Measurements from ENCODE around the gene GDPD5.

GDPD5 gene

DNA sequence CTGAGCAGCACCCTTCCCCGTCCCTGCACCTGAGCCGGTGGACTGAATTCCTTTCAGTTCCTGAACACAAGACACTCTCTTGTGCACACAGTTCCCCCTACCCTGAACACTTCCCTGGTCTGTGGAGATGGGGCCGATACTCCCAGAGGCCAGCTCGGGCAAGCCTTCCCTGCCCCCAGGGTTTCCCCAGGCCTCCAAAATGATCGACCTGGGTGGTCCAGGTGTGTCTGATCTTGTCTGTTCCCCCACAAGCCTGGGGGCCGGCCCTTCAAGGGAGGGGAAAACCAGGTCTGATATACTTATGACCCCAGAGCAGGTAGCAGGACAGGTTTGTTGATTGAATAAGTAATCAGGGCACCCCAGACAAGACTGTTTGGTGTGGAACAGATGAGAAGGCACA is 52.1 kb downstream of the GDPD5 start:
- no peak for ATAC-seq
- DNase-seq, result no peak

DNA sequence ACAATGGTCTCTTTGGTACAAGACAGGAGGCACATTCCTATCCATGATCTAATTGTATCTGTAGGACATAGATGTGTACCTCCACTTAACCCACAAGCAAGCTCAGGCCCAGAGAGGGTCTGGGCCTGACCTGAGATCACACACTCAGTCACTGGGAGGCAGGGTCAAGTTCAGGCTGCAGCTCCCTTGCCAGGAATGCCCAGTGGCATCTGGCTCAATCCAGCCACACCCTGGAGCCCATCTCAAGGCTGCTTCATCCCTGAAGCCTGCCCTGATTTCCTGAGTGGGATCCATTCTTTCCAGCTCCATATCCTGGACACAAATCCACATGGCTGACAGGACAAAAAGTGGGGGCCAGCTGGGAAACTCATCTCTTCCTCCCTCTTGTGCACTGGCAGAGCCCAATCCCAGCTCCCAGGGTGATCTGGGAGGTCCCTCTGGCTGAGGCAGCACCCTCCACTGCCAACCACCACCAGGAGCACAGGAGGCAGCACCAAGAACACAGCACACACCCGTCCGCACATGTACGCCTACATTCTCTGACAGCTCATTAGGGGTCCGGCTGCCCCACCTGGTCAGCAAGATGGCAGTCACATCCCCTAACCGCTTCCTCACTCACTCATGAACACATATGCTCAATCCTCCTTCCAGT is 53.5 kb downstream of the GDPD5 start:
- ATAC-seq, result no peak

GRCh38 chr11:75471176-75471973 is 54.4 kb downstream of the GDPD5 start:
- DNase-seq (no peak), ATAC-seq (no peak)

More for the DNA sequence above, 53.5 kb downstream of the GDPD5 start:
- no peak for DNase-seq

- no peak for DNase-seq
Observed at GRCh38 chr11:75470476-75471080, 55.2 kb downstream of the GDPD5 start.

DNA sequence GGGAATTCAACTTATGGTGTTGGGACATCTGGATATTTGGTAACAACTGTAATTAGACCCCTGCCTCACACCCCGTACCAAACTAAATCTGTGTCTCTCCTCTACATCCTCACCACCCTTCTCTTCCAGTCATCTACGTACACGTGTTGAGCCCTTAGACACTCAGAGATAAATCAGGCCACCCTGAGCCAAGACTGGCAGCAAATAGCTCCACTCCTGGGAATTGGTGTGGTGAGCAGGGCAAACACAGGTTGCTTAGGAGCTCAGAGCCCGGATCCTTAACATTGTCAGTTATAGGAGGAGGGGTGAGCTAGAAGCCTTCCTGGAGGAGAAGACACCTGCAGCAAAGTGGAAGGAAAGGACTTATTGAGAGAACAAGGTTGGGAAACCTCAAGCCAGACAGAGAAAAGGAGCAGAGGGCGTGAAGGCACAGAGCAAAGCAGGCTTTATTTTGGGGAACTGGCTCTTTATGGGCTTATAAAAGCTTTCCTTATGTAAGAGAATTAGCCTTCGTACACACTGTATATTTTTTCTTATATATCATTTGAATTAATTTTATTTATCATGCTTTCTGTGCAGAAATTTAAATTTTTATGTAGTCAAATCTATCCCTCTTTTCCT is 55.8 kb downstream of the GDPD5 start:
- no peak for DNase-seq

More at GRCh38 chr11:75470476-75471080, 55.2 kb downstream of the GDPD5 start:
- ATAC-seq, result no peak

DNA sequence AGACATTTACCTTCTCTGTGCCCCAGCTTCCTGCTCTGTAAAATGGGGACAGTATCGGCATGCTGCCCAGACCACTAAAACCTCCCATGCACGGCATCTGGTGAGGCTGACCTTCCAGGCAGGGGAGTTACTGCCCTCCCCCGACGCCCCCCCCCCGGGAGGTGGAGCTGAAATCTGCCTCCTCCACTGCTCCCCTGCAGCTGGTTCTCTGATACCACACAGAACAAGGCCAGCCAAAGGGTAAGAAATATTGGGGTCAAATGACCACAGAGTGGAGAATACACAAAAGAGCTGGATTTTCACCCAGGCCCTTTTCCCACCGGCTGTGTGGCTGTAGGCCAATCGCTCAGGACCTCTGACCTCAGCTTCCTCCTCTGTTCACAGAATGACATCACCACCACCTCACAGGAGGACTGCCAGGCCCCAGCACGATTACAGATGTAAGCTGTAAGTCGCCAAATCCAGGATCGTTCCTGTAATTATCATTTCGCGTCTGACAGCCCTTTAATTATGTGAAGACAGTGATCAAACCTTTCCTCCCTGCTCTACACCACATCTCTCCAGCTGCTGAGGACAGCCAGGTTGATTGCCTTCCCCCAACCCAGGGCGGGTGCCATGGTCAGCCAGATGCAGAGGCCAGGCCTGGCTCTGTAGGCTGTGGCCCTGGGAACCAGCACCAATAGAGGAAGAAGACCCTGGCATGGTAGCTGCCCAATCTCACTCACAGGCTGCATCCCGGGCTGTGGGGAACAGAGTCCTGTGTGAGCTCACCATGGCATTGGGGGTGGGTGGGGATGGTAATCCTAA is 57.0 kb downstream of the GDPD5 start:
- no peak for DNase-seq

More for the DNA sequence above, 55.8 kb downstream of the GDPD5 start:
- ATAC-seq, result no peak

DNA sequence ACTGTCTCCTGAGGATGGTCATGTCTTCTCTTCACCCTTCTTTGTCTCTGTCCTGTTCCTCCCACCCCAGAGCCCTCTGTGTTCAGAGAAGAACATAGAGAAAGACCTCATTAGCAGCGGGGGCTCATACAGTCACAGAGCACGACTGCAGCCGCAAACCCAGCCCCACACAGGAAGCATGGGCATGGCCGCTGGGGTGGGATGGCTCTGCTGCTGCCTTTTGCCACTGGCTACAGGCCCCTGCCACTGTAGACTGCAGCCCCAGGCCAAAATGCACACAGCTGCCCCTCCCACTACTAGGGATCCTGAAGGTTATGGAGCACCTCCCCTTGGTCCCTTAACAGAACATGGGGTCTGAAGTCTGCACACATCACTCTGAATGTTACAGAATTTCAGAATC is 57.9 kb downstream of the GDPD5 start:
- DNase-seq (no peak), ATAC-seq (no peak)

More for the DNA sequence above, 57.0 kb downstream of the GDPD5 start:
- no peak for ATAC-seq

DNA sequence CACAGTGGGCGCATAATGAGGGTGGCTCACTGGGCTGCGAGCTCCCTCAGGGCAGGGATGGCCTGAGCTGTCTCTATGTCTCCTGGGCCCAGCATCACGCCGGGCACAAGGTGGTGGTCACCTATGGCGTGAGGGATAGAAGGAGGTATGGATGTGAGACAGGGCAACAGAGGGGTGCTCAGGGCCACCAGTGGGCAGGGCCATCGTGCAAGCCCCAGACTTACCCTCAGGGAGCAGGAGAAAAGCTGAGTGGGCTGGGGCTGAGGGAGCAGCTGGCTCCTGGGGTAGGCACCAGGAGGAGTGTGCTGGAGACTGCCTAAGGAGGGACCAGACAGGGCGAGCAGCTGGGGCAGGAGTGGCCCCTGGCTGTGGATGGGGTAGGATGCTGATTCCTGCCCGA is 58.4 kb downstream of the GDPD5 start:
- ATAC-seq (no peak), DNase-seq (no peak)

DNA sequence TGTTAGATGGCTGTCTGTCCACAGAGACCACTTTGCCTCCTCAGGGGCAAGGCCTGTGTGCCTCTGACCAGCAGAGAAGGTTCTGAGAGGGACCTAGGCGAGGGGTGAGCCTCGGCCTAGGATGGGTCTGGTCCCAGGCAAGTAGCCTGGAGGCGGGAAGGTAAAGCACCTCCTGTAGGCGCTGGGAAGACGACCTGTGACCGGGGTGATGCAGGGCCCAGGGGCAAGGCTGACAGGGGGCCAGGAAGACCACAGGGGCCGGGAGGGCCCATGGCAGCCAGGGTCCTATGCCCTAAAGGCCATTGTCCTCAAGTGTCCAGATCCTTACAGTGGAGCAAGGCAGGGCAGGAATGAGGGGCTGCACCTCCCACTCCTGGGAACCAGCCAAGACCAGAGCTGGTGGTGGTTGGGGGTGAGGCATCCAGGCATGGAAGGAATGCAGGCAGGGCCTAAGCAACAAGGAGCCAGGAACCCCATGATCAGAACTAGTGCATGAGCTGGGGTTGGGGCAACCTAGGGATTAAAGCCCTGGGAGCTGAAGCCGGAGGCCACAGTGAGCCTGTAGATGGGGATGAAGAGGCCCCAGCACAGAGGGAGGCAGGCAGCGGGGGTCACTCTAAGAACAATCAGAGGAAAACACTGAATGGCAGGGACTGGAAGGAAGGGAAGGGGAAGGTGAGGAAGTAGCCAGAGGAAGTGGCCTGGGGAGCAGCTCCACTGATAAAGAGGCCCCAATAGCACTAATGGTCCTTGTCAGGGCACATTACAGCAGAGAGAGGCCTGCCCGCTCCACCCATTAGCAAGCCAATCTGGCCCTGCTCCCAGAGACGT is 59.8 kb downstream of the GDPD5 start:
- no peak for DNase-seq

DNA sequence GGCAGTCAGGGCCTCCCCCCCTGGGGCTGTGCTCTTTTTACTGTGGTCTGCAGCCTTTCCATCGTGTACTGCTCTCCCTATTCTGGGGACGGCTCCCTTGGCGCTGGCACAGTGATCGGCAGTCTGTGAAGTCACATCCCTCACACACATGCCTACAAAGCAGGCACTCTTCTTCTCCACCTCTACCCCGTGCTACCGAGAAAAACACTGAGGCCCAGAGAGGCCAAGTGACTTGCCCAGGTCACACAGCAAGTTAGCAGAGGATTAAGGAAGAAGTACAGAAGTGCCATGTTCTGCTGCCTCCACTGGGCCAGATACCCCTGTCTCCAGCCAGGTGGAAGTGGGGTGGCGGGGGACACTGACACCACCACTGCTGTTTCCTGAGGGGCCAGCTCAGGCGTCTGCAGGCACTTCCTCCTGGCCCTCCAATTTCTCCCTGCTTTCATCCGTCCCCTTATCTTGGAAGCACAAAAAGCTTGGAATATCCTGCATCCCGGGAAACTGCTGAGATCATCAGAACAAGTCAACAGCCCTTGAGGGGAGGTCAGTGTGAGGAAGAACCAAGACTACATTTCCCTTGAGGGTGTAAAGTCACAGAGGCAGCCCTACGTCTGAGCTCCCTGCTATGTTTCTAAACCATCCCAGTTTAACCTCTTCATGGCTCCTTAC is 62.5 kb downstream of the GDPD5 start:
- no peak for DNase-seq
- ATAC-seq, result no peak

More for the DNA sequence above, 59.8 kb downstream of the GDPD5 start:
- ATAC-seq, result no peak

DNA sequence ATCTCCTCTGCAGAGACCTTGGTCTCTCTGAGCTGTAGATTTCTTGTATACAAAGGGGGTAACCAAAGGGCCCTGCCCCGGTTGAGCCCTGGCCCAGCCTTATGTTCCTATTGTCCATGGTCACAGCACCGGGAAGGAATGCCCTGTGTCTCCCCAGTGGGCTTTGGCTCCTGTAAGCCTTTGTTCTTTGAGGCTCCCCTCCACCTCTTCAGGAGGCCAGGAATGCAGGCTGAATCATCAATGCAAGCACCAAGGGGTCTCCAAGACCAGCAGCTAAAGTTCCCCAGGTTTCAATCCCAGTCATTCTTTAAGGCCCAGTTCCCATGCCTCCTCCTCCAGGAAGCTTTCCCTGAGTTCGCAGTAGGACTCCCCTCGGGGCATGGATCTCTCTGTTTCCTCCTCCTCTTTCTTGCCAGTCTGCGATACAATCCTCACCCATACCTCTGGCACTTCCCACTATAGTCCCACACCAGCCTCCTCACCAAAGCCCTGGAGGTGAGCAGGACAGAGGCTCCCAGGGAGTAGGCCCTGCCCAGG is 63.6 kb downstream of the GDPD5 start:
- no peak for ATAC-seq
- DNase-seq, result no peak

DNA sequence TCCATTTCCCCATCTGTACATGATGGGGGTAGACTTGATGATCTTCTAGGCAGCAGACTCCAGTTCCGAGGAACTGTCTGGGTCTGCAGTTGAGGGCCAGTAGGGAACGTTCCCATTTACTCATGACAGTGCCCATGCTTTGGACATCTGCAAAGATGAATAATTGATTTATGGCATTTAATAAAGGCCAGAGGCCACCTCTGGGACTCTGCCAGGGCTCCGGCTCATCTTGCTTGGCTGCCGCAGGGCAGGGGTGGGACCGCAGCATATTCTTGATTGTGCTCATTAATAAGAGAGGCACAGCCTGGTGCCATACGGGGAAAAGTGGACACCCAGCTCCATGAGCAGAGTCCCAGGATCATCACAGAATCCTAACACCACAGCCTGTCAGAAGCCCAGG is 64.6 kb downstream of the GDPD5 start:
- ATAC-seq (no peak), DNase-seq (no peak)

GRCh38 chr11:75456596-75457183 is 69.1 kb downstream of the GDPD5 start:
- no peak for DNase-seq
- no peak for ATAC-seq

- no peak for ATAC-seq
- no peak for DNase-seq
Observed at GRCh38 chr11:75454987-75455386, 70.8 kb downstream of the GDPD5 start.

DNA sequence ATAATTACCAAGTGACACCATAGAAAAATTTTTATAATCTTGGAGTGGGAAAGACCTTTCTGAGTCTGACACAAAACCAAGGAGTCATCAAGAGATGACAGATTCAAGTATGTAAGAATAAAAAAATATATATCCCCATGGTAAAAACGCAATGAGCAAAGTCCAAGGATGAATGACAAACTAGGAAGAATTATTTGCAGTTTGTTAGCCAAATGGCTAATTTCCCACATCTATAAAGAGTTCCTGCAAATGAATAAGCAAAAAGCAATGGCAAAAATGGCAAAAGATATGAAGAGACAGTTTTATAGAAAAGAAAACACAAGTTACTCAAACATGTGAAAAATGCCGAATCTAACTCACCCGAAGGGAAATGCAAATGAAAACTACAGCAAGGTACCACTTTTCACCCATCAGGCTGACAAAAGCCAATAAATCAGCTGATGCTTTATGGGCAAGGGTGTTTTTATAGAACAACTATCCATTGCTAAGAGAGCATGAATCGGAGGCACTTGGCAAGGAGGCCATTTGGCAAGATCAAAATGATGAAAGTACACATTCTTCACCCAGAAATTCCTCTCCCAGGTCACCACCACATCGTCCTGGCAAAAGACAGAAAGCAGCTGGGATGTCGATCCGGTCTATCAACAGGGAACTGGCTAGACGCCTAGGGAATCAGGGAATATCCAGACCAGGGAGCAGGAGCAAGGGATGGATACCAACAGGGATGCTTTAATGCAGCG is 71.7 kb downstream of the GDPD5 start:
- ATAC-seq, result no peak
- no peak for DNase-seq

DNA sequence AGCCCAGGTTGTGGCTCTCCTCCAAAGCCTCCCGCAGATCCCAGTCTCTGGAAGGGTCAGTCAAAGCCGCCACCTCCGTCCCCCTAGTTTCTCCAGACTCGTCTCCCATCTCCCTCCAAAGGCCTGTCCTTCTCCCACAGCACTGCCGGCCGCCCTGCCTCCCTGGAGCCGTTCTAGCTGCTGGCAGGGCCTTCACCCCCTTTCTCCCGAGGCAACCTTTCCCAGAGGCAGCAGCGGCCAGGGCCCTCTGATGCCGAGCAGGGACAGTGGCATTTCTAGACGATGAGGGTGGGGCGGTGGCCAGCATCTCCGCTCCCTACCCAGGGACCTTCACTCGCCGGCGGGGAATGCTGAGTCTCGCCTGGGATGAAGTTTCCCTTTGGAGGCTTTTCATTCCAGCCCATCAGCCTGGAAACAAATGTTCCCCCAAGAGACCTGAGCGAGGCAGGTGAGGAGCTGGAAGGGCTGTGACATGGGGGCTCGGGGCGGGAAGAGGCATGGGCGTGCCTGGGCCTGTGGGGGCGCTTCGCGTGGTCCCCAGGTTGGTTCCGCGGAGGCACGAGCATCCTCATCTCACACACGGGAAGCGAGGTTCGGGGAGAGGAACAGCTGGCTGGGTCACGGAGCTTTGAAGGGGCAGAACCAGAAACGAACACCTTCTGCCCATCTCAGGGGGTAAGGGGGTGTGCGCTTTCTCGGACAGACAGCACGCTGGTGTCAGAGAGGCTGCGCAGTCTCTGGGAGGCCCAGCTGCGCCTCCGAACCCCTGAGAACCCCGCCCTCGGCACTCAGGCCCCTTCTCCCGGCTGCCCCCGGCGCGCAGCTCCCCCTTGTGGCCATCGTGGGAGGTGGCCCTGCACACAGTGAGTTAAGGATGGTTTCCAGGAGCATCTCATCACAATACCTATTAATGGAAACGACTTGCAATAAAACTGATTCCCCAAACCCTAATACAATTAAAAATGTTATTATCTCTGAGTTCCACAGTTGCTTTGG is 74.6 kb downstream of the GDPD5 start:
- DNase-seq (peak; percentile 70), ATAC-seq (peak; percentile 32)

- no peak for ATAC-seq
Observed at GRCh38 chr11:75450236-75450635, 75.5 kb downstream of the GDPD5 start.

DNA sequence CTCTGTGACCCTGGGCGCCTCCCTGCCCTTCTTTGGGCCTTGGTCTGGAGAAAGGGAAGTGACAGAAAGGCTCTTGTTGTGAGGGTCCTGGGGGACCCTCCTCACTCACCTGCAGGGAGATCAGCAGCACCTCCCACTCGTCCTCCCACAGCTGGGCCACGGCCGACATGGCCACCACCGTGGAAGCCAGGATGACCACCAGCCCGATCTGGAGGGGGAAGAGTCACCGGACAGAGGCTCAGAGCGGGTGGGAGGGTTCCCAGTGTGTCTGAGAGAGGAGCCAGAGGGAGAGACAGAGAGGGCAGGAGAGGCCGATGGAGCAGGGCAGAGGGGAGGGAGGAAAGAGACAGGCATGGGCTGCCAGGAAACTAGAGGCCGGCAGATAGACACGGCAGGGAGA is 76.0 kb downstream of the GDPD5 start:
- ATAC-seq (no peak), DNase-seq (no peak)

More at GRCh38 chr11:75450236-75450635, 75.5 kb downstream of the GDPD5 start:
- DNase-seq, result no peak

Measured in stimulated activated naive CD8-positive, alpha-beta T cell treated with anti-CD3 and anti-CD28 coated beads, Interleukin-15, Interleukin-2, amounts not matched to agents 100 U/mL and 50 U/mL, for 24 hours (primary cell).